Epithelial cell of esophagus (primary cell): ENCODE results near the gene DNAH7.

Experiments
- DNase-seq: peaks from one replicate; pipeline ENCODE4 v3.0.0; 2010; ENCODE audit warnings: low read depth
- H3K4me3 ChIP-seq: 2 replicates; pipeline ENCODE4 v1.5.1; 2011; ENCODE audit warnings: mild to moderate bottlenecking, low read length, control low read depth
- TF ChIP-seq, protein P1 (sequence below): IDR thresholded peaks from 2 replicates; pipeline ENCODE4 v1.5.1; 2011; ENCODE audit warnings: low read depth, mild to moderate bottlenecking, low read length, control low read depth, inconsistent platforms; ENCODE audit not compliant: insufficient read depth; ENCODE audit errors: missing control alignments

Gene DNAH7

DNA sequence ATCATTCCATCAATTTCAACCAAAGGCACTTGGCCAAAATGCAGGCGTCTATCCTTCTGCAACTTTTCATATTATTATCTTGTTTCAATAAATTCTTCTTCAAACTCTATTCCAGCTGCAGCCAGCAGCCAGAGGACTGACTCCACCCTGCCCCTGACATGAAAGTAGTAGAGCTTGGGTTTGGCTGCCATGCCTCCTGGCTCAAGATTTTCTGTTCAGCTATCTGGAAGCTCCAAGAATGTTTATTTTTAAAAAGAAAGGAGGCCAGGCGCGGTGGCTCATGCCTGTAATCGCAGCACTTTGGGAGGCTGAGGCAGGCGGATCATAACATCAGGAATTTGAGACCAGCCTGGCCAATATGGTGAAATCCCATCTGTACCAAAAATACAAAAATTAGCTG, 4.9 kb downstream of the DNAH7 start:
- no peak overlapping the region for H3K4me3 ChIP-seq
- TF ChIP-seq, protein P1, sequence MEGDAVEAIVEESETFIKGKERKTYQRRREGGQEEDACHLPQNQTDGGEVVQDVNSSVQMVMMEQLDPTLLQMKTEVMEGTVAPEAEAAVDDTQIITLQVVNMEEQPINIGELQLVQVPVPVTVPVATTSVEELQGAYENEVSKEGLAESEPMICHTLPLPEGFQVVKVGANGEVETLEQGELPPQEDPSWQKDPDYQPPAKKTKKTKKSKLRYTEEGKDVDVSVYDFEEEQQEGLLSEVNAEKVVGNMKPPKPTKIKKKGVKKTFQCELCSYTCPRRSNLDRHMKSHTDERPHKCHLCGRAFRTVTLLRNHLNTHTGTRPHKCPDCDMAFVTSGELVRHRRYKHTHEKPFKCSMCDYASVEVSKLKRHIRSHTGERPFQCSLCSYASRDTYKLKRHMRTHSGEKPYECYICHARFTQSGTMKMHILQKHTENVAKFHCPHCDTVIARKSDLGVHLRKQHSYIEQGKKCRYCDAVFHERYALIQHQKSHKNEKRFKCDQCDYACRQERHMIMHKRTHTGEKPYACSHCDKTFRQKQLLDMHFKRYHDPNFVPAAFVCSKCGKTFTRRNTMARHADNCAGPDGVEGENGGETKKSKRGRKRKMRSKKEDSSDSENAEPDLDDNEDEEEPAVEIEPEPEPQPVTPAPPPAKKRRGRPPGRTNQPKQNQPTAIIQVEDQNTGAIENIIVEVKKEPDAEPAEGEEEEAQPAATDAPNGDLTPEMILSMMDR = no peak
- no peak for DNase-seq

DNA sequence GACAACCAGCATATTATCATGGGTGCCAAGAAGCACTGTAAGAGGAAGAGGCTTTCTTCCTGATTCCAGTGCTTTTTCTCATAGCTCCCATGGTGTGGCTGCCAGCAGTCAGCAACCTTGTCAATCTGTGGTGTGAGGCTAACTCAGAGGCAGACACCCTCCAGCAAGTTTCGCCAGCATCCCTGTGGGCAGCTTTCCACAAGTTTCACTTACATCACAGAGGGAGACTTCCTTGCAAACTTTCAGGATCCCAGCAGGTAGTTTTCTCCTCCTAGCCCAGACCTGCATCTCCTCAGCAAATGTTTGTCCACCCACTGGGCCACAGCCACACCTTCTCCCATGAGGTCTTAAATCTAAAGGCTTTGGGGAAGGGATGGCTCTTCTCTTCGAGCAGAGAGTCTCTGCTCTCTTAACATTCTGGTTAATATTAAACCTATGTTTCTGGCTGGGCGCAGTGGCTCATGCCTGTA, 9.1 kb downstream of the DNAH7 start:
- H3K4me3 ChIP-seq = no peak overlapping the region
- DNase-seq = peak; percentile 67
- TF ChIP-seq, protein P1 = no peak

DNA sequence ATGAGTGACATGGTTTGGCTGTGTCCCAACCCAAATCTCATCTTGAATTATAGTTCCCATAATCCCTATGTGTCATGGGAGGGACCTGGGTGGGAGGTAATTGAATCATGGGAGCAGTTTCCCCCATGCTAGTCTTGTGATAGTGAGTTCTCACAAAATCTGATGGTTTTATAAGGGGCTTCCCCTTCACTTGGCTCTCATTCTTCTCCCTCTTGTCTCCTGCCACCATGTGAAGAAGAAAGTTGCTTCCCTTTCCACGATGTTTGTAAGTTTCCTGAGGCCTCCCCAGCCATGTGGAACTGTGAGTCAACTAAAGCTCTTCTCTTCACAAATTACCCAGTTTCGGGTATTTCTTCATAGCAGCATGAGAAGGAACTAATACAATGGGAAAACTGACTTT, 14.0 kb downstream of the DNAH7 start:
- DNase-seq = no peak
- TF ChIP-seq, protein P1 = no peak
- no peak overlapping the region for H3K4me3 ChIP-seq

DNA sequence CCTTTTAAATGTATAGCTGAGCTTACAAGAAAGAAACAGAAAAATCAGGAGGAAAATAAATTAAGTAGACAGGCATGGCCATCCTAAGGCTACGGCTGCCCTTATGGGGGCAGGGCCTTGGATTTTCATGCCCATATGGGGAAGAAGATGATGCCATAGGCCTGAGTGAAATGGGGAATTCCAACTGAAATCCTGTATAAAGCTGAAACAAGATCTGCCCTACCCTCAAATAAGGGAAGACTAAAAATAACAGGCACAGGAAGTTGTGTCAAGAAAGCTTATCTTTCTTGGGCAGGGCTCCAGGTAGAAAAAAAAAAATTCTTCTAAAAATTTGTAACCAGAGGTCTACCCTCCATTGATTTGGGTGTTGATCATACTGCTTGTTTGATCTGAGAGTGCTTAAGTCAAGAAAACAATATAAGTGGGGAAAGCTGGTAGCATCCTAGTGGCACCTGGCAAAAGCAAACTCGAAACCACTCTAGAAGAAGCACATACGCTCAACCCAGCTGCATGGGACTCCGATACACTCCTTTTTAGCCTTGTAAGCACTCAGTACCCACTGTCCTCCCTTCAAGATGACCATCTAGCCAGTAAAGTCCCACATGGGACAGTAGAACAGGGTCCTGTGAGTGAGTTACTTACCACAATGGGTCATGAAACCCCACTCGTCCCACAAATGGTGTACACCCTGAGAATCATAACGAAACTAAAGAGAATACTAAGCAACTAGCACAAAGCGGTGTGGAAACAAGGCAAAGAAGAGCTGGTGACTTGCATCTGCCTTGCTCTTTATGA, 22.3 kb downstream of the DNAH7 start:
- peak; percentile 28 for DNase-seq
- H3K4me3 ChIP-seq = no peak overlapping the region
- TF ChIP-seq, protein P1 = no peak

DNA sequence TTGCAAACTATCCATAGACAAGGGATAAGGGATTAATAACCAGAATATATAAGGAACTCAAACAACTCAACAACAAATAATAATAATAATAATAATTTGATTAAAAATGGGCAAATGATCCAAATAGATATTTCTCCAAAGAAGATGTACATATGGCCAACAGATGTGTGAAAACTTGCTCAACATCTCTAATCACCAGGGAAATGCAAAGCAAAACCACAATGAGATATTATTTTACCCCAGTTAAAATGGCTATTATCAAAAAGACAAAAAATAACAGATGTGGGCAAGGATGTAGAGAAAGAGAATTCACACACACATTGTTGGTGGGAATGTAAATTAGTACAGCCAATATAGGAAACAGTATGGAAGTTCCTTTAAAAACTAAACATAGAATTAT, 26.9 kb downstream of the DNAH7 start:
- DNase-seq = no peak
- H3K4me3 ChIP-seq = no peak overlapping the region
- TF ChIP-seq, protein P1 = no peak

DNA sequence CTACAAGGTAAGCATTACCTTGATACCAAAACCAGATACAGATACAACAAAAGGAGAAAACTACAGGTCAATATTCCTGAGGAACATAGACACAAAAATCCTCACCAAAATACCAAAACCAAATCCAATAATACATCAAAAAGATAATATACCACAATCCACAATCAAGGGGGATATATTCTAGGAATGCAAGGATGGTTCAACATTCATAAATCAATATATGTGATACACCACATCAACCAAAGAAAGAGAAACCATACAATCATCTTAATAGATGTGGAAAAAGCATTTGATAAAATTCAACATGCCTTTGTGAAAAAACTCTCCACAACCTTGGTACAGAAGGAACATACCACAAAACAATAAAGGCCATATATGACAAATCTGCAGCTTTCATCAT, 28.4 kb downstream of the DNAH7 start:
- DNase-seq = no peak
- H3K4me3 ChIP-seq = no peak overlapping the region
- TF ChIP-seq, protein P1 = no peak

DNA sequence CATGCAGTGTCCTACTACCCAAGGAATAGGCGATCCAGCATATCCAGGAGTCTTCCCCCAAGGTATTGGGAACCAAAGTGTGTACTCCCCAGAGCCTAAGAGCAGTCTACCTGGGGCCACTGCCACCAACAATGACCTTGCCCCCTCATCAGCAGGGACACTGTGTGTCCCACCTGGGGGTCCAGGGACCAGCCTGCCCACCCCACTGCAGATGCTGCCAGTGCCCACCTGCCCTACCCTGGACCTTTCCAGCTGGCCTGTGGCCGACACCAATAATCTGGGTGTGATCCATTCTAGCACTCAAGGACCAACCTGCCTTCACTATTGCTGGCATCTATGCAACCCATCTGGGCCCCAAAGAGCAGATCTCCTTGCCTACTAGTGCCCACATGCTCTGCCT, 32.2 kb downstream of the DNAH7 start:
- no peak overlapping the region for H3K4me3 ChIP-seq
- DNase-seq = no peak
- TF ChIP-seq, protein P1 = no peak
